Measurements from ENCODE around the gene ZNF879.

ZNF879 gene

GRCh38 chr5:179060116-179061008 lies 36.8 kb downstream of the ZNF879 start, which contains the start of gene ZNF354C (continued):
- TF ChIP-seq ZNF148 (tag by site-specific recombination; IDR thresholded peaks at IDR 0.05; ENCODE audit: borderline replicate concordance) (no peak), OSR2 (tag by site-specific recombination; IDR thresholded peaks at IDR 0.05) (no peak), MZF1 (tag by site-specific recombination; IDR thresholded peaks at IDR 0.05; ENCODE audit: borderline replicate concordance) (no peak), KLF7 (tag by site-specific recombination; IDR thresholded peaks at IDR 0.05; ENCODE audit: borderline replicate concordance) (no peak), KLF17 (tag by site-specific recombination; IDR thresholded peaks at IDR 0.05) (no peak), ZNF48 (tag by site-specific recombination; IDR thresholded peaks at IDR 0.05) (no peak), ZNF280D (tag by site-specific recombination; IDR thresholded peaks at IDR 0.05) (no peak), ZNF121 (tag by site-specific recombination; IDR thresholded peaks at IDR 0.05) (no peak), ELK4 (IDR thresholded peaks at IDR 0.05; ENCODE audit: borderline replicate concordance, low read depth, low read length) (no peak), ZNF292 (tag by site-specific recombination; IDR thresholded peaks at IDR 0.05; ENCODE audit: borderline replicate concordance, low read depth) (no peak), ZNF558 (tag by site-specific recombination; IDR thresholded peaks at IDR 0.05) (no peak), ZNF560 (tag by site-specific recombination; IDR thresholded peaks at IDR 0.05; ENCODE audit: borderline replicate concordance) (no peak), ZNF610 (tag by site-specific recombination; IDR thresholded peaks at IDR 0.05; ENCODE audit: borderline replicate concordance) (0 out of 2 replicates have a peak, but pooled peaks have one; percentile 44), ZNF670 (tag by site-specific recombination; IDR thresholded peaks at IDR 0.05; ENCODE audit: low read depth) (no peak)
- TF ChIP-seq, protein P1, sequence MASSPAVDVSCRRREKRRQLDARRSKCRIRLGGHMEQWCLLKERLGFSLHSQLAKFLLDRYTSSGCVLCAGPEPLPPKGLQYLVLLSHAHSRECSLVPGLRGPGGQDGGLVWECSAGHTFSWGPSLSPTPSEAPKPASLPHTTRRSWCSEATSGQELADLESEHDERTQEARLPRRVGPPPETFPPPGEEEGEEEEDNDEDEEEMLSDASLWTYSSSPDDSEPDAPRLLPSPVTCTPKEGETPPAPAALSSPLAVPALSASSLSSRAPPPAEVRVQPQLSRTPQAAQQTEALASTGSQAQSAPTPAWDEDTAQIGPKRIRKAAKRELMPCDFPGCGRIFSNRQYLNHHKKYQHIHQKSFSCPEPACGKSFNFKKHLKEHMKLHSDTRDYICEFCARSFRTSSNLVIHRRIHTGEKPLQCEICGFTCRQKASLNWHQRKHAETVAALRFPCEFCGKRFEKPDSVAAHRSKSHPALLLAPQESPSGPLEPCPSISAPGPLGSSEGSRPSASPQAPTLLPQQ (tag by site-specific recombination; IDR thresholded peaks at IDR 0.05), result 0 out of 2 replicates have a peak, but pooled peaks have one; percentile 54
- TF ChIP-seq, protein P2, sequence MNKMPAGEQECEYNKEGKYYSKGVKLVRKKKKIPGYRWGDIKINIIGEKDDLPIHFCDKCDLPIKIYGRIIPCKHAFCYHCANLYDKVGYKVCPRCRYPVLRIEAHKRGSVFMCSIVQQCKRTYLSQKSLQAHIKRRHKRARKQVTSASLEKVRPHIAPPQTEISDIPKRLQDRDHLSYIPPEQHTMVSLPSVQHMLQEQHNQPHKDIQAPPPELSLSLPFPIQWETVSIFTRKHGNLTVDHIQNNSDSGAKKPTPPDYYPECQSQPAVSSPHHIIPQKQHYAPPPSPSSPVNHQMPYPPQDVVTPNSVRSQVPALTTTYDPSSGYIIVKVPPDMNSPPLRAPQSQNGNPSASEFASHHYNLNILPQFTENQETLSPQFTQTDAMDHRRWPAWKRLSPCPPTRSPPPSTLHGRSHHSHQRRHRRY (tag by site-specific recombination; IDR thresholded peaks at IDR 0.05), result no peak
- TF ChIP-seq, protein P3, sequence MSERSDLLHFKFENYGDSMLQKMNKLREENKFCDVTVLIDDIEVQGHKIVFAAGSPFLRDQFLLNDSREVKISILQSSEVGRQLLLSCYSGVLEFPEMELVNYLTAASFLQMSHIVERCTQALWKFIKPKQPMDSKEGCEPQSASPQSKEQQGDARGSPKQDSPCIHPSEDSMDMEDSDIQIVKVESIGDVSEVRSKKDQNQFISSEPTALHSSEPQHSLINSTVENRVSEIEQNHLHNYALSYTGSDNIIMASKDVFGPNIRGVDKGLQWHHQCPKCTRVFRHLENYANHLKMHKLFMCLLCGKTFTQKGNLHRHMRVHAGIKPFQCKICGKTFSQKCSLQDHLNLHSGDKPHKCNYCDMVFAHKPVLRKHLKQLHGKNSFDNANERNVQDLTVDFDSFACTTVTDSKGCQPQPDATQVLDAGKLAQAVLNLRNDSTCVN (tag by site-specific recombination; optimal IDR thresholded peaks at IDR 0.05), result peak; percentile 77
- TF ChIP-seq, protein P4, sequence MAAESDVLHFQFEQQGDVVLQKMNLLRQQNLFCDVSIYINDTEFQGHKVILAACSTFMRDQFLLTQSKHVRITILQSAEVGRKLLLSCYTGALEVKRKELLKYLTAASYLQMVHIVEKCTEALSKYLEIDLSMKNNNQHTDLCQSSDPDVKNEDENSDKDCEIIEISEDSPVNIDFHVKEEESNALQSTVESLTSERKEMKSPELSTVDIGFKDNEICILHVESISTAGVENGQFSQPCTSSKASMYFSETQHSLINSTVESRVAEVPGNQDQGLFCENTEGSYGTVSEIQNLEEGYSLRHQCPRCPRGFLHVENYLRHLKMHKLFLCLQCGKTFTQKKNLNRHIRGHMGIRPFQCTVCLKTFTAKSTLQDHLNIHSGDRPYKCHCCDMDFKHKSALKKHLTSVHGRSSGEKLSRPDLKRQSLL (tag by site-specific recombination; IDR thresholded peaks at IDR 0.05), result no peak
- TF ChIP-seq, protein P5, sequence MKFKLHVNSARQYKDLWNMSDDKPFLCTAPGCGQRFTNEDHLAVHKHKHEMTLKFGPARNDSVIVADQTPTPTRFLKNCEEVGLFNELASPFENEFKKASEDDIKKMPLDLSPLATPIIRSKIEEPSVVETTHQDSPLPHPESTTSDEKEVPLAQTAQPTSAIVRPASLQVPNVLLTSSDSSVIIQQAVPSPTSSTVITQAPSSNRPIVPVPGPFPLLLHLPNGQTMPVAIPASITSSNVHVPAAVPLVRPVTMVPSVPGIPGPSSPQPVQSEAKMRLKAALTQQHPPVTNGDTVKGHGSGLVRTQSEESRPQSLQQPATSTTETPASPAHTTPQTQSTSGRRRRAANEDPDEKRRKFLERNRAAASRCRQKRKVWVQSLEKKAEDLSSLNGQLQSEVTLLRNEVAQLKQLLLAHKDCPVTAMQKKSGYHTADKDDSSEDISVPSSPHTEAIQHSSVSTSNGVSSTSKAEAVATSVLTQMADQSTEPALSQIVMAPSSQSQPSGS (tag by site-specific recombination; IDR thresholded peaks at IDR 0.05; ENCODE audit: low read depth), result no peak

Data from HEK293 (cell line).